Lower leg skin (tissue), 3 donors: Measurements from ENCODE around the gene DNAJC10.

Source experiments
- CTCF ChIP-seq, 3 donors: fragments of 450-650 bp; IDR thresholded peaks; one replicate each; pipeline ENCODE4 v1.5.1; 2016; ENCODE audit warnings: antibody characterized with exemption in 3 of 3, mild to moderate bottlenecking in 3 of 3, moderate library complexity in 2 of 3
- POLR2A ChIP-seq, 2 donors: fragments of 450-650 bp; IDR thresholded peaks; one replicate each; pipeline ENCODE4 v1.6.1; 2016 to 2017; ENCODE audit warnings: antibody characterized with exemption in 2 of 2, mild to moderate bottlenecking in 1 of 2, moderate library complexity in 1 of 2

GRCh38 chr2:182831101-182831500, 115.0 kb downstream of the DNAJC10 start:
- TF ChIP-seq CTCF (IDR thresholded peaks at IDR 0.05) (no peak), POLR2A (IDR thresholded peaks at IDR 0.05) (no peak)
